IPS-NIHi7 (cell line): ENCODE measurements around the gene LRRC8B.
"Not testable (repeated sequence)": the region's sequence is repeated elsewhere in the genome, so short reads cannot be mapped to it uniquely, and the experiment has no call there.

Experiments used
- DNase-seq: peaks from one replicate; pipeline ENCODE4 v3.0.0; 2012; ENCODE audit warnings: mixed read lengths; ENCODE audit errors: extremely low spot score

Gene LRRC8B

DNA sequence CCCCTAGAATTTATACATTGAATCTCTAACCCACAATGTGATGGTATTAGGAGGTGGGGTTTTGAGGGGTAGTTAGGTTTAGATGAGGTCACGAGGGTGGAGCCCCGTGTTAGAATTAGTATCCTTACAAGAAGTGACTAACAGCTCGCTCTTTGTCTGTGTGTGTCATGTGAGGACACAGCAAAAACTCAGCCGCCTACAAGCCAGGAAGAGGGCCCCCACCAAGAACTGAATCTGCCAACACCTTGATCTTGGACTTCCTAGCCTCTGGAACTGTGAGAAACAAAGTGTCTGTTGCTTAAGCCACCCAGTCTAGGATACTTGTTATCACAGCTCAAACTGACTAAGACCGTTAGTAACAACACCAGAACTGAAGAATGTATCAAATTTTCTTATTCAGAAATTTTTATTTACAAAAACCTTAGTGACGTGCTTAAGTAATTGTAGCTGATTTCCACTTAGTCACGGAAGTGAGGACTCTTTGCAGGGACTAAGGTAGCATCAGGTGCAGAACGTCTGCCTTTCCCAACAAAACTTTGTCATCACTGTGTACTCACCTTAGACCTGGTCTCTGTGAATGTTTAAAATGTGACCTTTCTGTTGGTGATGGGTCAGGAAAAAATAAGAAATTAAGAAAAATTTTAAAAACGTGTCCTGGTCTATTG is 83.8 kb downstream of the LRRC8B start:
- no peak for DNase-seq

DNA sequence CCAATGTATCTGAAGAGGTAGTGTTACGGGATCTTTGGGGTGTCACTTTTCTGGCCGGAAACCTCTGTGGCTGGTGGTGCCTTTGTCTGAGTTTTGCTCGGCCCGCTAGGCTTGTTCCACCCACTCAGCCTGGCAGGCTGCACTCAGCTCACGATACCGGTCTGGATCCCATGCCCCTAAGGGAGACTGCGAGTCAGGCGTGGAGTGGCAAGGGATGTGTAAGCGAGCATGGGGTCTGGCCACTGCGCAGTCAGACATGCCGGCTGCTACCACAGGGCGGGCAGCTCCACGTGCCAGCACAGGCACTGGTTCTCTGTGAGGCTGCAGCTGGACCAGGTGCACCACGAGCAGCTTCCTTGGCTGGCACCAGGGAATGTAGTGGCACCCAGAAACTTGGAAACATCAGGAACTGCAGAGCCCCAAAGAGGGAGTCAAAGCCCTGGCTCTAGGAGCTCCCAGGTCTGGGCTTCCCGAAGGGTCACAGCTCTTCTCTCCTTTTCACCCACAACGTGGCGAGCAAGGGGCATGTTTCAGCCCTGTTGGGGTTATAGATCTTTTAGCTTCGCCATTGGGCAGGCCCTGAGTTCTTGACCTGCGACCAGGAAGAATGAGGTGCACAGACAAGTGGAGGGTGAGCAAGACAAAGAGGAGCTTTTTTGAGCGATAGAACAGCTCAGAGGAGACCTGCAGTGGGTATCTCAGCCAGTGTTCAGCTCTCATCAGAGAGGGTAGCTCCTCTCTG is 84.5 kb downstream of the LRRC8B start:
- no peak for DNase-seq

DNA sequence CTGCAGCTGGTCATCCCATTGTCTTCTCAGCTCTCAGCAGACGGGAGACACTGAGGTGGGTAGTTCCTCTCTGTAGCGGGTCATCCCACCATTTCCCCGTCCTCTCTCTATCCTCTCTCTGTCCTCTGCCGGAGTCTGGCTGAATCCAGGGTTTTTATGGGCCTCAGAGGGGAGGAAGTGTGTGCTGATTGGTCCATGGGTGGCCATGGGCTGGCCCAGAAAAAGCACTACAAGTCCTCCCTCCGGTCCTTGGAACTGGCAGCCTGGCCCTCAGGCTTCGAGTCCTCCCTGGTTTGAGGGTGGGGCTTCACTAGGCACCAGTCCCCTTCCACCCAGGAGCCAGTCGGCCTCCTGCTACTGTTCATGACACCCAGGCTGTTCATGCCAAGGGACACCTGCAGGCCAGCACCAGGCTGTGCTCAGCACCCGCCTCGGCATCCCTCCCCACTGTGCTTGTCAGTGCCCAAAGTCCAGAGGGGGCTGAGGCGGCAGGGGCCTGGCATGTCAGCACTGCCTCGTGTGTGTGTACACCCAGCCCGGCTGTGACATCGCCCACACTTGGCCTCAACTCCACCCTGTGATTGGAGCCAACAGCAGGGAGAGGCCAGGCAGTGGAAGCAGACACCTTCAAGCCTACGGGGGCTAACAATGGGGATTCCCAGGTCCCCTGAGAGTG is 85.3 kb downstream of the LRRC8B start:
- DNase-seq: no peak

DNA sequence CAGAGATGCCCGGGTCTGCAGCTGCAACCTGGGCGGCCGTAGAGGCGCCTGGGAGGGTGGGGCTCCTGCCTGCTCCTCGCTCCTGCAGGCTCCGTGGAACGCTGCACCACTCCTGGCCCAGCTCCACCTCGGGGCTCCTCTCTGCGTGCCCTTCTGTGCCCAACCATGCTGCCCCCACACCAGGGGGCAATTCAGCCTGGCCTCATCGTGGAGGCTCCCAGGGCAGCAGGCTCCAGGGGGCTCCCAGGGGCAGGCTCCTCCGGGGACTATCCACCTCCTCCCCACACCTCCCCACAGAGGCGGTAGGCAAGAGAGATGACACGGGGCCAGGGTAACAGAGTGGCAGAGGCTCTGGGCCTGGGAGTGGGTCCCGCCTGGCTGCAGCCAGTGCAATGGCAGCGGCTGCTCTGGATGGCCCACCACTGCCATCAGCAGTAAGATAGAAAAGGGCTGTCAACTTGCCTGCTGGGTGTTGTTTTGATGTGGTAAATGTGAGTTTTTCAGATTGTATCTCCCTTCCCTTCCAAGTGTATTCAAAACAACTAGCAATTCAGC is 85.9 kb downstream of the LRRC8B start:
- no peak for DNase-seq

DNA sequence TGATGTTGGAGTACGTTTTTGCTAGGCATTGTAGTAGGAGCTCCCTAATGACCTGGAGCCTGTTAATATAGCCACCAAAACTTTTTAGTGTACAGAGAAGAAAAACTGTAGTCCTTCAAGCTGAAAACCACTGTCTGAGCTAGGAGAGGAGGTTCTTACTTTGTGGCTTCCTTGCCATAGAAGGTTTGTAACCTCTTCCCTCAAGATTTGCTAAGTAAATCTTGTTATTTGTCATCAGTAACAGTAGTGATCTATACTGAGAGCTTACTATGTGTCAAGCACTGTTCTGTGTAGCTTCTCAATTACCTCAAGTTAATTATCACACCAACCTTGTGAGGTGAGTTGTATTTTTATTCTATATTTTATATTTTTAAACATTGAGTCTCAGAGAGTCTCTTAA is 87.1 kb downstream of the LRRC8B start:
- no peak for DNase-seq

DNA sequence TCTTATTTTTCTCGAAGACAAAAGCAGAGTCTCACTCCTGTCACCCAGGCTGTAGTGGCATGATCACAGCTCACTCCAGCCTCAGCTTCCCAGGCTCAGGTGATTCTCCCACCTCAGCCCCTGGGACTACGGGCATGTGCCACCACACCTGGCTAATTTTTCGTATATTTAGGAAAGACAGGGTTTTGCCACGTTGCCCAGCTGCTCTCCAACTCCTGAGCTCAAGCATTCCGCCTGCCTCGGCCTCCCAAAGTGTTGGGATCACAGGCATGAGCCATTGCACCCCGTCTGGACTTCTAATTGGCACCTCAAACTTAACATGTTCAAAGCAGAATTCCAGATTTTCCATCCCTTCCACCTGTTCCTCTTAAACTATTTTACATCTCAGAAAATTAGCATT is 89.3 kb downstream of the LRRC8B start:
- no peak for DNase-seq

DNA sequence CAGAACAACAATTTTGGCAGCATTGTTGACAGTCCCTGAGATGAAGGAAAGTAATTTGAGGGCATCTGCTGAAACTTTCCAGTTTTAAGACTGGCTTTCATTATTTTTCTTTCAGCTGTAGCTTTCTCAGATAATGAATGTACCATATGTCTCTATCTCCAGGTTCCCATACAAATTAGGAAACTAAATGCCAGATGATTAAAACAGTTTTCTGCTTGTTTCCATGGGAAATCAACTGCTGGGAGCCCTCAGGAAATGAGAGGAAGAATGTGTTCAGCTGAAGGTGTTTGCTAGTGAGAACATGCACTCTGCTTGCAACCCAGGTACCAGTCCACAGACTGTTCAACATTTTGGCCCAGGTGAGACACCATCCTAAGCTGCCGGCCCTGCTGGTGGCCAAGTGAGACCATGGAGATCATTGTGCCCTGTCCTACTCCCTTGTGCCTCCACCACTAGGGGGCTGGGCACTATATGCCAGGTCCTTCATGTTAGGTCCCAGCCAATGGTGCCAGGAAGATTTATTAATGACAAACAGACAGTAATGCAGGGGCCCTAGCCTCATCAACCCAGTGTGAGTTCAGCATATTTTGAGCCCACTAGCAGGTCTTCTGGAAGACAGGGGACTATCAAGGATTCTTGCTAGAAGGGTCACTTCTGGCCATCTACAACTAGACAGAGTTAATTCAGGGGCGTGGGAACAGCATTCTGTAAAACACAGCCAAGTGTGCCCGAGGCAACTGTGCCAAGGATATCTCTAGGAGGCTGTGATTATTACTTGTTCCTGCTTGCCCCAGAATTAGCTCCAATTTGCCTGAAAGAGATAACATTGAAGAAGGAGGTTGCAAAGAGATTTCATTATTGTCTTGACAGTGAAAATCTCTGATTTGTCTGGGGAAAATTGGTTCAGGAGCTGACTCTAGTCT is 91.3 kb downstream of the LRRC8B start:
- peak; percentile 36 for DNase-seq

DNA sequence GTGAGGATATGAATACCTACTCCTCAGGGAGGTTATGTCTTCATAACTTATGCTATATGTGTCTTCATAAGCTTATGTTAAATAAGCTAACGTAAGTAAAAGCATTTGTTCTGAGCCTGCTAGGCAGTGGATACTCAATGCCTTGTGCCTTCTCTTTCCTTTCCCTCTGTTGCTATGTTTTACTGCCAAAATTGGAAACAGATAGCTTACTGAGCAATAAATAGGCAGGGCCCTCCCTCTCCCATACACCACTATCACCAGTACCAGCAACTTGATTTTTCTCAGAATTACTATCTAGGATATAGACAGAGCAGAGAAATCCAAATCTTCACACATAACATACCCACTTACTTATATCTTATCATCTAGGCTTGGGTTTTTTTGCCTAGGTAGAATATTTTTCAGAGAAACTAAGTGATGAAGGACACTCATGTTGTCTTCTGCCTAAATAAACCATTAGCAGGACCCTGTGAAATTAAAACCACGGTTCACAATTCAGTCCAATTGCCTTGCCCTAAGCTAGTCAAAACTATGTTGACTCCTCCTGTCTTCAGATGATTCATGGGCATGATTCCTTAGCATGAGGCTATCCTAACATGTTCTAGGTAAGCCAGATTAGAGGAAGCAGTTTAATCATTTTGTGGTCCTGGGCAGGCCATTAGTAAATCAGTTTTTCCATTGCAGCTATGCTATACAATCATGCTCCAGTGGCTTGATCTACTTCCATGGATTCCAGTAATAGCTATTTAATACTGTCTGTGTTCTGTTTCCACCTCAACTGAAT is 92.4 kb downstream of the LRRC8B start:
- no peak for DNase-seq

DNA sequence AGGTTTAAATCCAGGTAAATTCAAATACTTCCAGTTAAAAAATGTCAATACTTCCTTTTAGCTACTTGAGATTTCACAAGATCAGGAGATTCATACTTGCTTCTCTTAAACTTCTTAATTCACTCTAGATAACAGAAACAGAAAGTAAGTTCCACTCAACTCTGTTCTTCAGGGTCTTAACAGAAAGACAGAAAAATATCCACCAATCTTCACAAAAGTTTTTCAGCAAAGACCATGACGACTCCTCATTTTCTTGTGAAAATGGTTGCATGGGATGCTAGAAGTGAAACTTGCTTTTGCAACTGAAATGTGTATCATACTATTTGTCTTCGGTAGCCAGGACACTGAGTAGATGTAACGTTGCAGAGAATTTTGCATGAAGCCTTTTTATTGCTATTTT is 96.0 kb downstream of the LRRC8B start:
- DNase-seq: no peak

DNA sequence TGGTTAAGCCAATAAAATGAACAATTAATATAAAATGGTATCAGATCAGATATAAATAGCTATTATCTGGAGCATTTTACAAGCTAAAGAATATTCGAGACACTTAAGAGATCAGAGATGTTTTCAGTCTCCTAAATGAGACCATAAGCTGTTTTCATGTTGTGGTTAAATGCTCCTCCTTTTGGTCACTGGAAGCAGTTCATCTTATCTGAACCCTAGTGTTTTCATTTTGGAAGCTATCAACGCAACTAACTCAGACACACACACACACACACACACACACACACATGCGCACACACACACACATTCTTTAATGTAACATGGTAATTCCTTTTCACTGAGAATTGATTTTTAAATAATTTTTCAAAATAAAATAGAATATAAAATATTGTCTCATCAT is 98.3 kb downstream of the LRRC8B start:
- DNase-seq: no peak

DNA sequence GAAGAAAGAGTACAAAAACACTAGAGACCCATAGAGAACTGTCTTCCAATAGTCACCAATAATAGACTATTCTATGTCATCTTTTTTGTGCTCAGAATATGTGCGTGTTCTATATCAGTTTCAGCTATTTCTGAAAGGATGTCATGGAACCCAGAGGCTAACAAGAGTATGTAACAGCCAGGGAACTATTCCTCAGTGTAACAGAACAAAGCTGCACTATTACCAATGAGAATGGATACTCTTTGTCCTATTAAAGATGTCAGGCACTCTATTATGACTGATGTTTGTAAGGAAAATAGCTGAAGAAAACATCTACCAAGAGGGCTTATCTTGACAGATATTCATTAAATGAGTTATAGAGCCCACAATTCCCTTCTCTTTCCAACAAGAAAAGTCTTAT is 99.7 kb downstream of the LRRC8B start:
- no peak for DNase-seq

DNA sequence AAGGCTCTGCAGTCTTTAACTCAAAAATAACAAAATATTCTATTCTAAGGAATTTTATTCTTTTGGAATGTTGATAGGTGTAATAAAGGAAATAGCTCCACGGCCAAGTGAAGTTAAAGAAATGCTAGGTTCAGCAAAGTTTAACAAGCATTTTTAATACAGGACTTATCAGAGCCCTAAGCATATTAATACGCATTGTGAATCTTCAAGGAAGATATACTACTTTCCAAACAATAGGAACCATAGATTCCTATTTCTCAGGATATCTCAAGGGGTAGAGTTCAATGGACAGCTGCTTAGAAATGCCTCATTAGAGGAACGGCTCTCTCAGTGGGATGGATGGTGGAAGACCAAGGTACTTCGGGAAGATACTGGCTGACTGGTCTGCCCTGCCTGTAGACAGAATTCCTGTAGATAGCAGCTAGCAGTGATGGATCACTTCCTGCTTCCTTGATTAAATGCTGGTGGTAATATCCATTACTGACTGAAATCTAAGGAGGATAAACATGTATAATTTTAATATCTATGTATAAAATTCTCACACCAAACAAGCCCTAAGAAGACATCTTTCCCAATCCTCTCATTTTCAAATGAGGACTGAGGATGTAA is 100.2 kb downstream of the LRRC8B start:
- DNase-seq: no peak

DNA sequence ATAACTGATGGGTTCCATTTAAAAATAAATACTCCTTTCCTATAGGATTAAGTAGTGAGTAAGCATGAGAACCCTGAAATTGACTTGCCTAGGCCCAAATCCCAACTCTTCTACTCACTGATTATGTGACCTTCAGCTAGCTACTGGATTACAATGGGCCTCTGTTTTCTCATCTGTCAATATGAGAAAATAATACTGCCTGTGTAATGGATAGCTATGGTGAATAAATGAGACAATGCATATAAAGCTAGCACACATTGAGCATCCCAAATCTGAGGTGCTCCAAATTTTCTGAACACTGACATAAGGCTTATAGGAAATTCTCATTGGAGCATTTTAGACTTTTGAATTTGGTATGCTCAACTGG is 103.0 kb downstream of the LRRC8B start:
- no peak for DNase-seq

DNA sequence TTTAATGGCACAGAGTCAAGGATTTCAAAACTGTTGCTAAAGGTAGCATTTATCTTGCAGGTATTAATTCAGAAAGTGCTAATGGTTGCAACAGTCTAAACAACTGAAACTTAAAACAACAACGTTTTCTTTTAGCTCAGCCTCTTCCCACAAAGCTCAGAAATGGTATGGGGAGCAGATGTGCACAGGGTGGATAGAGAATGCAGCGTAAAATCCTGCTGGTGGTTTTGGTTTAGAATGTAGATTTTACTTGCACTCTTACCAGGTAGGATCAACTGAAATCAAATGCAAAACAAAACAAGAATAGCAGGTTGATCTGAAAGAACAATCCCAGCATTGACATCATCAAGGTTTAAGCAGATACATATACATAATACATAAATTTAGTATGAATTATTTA is 104.5 kb downstream of the LRRC8B start:
- no peak for DNase-seq

DNA sequence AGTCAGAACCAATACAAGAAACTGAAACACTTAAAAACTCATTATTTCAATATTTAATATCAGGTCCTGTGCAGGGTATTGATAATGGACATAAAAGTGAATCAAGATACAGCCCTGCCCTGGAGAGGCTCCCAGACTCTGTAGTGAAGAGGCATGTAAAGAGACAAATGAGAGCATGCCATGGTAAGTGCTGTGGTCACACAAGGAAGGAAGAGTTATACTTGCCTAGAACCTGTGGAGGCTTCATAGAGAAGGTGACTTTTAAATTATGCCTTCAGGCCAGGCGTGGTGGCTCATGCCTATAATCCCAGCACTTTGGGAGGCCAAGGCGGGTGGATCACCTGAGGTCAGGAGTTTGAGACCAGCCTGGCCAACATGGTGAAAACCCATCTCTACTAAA is 105.0 kb downstream of the LRRC8B start:
- not testable (repeated sequence) for DNase-seq

DNA sequence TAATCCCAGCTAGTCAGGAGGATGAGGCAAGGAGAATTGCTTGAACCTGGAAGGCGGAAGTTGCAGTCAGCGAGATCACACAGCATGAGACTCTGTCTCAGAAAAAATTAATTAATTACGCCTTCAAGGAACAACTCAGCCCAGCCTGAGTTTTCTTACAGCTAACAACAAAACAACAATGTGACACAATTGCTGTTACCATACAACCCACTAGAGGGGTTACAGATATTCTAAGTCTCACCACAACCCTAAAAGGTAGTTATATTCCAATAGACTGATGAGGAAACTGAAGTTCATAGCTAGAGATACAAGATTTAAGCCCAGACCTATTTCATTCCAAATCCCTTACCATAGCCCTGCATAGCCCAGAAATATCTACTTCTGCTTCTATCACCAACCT is 105.4 kb downstream of the LRRC8B start:
- DNase-seq: no peak

DNA sequence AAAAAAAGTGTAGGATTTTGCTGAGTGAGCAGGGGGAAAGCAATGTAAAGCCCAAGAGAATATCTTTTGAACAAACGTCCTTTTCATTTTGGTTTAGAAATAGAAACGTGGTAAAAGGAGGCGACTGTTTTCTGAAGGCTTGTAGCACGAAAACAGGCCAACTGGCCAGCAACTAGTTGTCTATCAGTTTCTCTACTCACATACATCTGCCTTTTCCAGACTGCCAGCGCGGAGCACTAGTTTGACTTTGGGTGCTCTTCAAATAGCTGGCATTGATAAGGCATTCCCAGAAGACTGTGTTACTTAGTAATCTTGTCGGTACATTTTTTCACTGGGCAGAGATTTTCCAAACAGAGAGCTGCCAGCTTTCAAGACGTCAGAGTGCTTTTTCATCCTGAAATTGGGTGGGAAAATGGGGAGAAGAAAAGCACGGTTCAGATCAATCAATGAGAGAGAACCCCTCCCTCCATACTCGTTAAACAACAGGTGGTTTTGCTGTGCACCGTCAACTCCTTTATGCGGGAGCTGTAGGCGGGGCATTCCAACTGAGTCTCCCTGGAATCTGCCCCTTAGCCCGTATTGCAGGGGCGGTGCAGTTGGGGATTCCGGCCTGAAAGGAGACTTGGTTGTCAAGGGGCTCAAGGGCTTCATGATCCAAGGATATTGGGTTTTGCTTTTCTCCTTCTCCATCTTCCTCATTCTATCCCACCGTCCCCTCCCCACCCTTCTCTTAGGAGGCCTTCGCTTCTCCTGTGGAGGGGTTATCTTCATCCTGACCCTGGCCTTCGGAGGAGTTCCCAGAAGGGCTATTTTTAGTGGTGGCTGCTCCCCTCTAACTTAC is 107.4 kb downstream of the LRRC8B start:
- DNase-seq: peak; percentile 31

DNA sequence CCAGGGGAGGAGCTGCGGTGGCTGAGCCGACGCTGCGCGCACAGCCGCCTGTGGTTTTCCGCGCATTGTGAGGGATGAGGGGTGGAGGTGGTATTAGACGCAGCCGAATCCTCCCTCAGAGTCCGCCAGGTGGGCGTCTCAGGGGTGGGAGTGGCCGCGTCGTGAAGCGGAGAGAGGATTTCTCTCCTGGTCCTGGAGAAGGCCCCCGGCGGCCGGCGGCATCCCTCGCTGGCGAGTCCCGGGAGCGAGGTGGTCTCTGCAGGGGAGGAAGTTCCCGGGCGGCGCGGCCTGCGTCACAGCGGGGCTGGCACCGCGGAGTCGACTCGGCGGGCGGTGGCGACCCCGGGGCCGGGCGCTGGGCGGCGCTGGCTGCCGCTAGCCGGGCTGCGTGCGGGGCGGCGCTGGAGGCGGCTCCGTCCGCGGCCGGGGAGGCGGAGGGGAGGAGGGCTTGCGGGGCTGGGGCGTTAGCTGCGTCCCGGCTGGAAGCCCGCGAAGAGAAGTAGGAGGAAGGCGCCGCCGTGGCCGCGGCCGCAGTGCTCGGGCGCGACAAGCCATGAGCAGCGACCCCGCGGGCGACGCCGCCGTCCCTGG is 108.1 kb downstream of the LRRC8B start, which contains the start of gene LRRC8C:
Gene LRRC8C, plus strand, starts transcription at position 464 of the 591 bp plus-strand sequence. CDS start 53,354 bp downstream, outside the sequence.
- DNase-seq: peak; percentile 84

DNA sequence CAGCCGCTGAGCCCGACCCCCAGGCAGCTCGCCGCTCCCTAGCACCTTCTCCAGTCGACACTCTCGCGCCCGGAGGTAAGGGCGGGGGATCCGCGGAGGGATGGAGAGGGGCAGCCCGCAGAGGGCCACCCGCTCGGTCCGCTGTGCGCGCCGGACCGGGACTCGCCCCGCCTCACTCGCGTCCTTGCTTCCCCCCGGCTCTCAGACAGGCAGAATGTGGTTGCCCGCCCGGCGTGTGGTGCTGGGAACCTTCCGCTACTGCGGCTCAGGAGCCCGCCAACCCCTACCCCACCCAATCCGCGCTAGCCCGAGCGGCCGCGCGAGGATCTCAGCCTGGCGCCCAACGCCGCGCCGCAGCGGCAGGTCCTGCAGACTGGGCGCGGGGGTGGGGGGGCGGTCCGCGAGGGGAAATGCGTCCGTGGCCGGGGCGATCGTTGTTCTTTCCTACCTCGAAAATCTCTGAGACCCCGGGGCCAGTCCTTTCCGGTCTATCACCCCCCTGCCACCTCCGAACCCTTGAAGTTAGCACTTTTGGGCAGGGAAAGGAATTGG is 108.7 kb downstream of the LRRC8B start:
- peak; percentile 52 for DNase-seq
